ENCODE data around the gene ABCG5.

The ABCG5 gene

DNA sequence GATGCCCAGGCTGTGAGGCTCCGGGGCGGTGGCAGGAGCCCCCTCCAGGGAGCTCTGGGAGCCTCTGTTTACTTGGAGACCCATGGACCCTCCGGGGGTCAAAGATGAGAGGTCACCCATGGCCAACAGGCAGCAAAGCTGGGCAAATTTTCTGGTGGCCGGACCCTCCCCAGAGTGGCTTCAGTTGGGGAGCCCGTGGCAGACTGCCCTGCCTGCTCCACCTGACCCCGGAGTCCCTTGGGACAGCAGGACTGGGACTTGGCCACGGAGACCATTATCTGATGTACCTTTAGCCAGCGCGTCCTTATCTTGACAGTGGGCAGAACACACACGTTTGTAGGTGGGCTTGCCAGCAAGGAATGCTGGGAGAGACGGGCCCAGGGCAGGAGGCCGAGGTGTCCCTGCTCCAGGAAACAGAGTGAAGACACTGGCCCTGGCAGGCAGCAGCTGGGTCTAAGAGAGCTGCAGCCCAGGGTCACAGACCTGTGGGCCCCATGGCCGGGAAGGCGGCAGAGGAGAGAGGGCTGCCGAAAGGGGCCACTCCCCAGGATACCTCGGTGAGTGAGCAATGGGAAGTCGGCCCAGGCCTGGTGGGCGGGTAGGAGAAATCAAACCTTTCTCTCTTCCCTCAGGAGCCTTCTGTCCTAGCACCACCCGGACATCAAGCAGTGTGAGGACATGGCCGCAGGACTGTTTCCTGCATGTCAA, at the start of gene ABCG5, which contains the start of gene ABCG8:
Gene ABCG5, minus strand, starts transcription at position 280 of the 708 bp plus-strand sequence. Its CDS starts 160 bp downstream, at position 120.
Gene ABCG8, plus strand, starts transcription at position 412 of the 708 bp plus-strand sequence. Its CDS starts 83 bp downstream, at position 495.
- no peak for DNase-seq

DNA sequence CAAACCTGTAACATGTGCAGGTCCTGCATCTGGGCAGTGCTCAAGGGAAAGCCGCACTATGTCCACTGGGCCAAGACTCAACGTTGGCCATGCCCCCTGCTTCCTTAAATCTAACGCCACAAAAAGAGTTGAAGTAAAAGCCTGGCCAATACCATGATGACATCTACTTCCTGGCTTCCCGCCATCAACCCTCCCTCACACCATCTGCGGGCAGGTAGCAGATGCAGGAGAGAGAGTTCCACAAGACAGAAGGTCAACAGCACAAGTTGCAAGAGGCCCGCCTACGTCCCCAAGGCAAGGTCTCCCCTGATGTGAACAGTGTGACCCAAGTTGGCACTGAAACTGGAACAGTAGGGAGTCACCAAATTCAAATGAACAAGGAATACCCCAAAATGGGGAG, 48.5 kb upstream of the ABCG5 start:
- no peak for DNase-seq

DNA sequence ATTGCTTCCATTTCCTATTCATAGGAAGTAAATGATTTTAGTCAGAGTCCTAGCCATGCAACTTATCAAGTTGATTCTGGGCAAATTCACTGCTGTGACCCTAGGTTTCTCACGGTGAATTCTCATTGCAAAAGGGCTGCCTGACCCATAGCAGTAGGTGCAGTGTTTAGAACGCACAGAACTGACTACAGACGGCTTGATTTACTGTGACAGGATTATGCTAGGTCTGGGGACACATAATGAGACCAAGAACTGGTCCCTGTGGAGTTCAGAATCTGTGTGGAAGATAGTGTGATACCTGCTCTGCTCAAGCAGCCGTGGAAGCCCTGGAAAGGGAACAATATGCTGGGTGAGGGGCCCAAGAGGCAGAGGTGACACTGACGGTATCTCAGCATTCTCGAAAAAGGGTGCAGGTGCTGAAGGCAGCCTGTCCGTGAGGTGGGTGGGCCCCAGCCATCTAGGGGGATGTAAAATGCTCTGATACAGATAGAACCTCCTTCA, 46.5 kb upstream of the ABCG5 start:
- DNase-seq = no peak

DNA sequence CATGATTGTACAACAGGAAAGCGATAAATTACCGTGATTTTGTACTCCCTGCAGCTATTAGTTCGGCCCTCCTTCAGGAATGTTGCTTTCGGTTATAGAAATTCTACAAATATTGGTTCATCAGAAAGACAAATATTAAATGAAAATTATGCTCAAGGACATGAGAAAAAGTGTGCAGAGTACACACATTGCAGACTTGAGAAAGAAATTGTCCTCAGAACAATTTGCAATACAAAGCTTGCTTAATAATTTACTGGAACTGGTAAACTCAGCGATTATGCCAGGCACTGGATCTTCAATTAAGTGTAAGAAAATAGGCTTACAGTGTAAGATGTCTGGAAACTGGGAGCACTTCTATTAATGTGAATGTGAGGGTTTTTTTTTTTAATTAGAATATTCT, 46.0 kb upstream of the ABCG5 start:
- no peak for DNase-seq

DNA sequence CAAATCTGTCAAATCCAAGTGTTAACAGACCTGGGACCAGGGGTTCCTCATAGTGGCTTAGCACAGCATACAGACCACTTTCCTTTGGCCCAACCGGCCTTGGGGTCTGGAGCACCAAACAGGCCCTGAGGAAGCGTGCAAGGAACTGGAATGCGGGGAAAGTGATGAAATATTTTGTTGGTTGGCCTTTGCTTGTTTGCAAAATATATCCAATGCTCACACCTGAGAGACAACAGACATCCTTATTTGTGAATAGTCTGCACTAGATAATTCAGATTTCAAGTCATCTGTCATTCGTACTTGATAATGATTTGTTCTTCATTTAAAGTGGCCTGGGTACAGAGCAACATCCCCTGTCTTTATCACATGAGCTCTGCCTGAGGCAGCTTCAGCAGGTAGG, 43.7 kb upstream of the ABCG5 start:
- DNase-seq = no peak

DNA sequence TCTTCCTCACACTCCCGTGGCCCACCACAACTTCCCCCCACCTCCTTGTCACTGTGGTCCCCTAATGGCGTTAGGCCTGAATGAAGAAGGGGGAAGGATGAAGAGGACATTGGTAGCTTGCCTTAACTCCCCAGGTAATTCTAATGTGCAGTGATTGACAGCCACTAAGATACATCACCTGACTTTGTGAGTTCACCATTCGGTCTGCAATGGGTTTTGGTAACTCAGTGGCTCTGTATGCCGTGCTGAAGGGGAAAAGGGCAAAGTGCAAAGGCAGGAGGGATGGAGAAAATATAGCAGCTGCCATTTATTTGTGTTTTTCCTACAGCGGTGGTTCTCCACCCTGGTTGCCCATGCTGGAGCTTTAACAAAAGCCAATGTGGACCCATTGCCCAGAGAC, 42.3 kb upstream of the ABCG5 start:
- no peak for DNase-seq

DNA sequence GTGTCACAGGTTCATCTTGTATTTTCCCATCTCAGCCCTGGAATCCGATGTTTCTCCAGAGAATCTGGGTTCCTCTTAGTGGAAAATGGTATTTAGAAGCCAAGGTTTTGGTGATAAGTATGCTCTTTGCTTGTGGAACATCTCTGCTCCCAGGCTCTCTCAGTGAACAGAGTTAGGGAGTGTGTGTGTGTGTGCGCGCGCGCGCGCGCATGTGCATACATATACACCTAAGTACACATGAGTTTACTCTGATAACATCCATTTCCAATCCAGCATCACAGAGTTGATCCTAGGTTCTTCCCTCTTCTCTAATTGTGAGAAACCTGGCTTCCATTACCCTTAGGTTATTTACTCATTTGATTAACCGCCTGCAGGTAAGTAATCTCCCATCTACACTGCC, 41.8 kb upstream of the ABCG5 start:
- DNase-seq = no peak

DNA sequence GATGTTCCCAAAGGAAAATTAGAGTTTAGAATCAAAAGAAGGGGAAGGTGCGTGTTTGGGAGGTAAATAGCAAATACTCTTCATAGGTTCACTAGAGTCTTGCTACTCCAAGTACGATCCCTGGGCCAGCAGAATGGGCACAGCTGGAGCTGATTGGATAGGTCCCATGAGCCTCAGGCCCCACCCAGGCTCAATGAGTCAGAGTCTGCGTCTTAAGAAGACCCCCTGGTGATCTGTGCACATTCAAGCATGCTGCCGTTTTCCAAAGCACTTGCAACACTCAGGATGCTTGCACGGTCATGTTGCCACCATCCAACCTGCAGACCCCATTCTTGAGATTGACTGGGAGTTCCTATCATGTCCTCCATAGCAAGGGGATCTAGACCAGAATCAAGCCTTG, 40.6 kb upstream of the ABCG5 start:
- DNase-seq = no peak

DNA sequence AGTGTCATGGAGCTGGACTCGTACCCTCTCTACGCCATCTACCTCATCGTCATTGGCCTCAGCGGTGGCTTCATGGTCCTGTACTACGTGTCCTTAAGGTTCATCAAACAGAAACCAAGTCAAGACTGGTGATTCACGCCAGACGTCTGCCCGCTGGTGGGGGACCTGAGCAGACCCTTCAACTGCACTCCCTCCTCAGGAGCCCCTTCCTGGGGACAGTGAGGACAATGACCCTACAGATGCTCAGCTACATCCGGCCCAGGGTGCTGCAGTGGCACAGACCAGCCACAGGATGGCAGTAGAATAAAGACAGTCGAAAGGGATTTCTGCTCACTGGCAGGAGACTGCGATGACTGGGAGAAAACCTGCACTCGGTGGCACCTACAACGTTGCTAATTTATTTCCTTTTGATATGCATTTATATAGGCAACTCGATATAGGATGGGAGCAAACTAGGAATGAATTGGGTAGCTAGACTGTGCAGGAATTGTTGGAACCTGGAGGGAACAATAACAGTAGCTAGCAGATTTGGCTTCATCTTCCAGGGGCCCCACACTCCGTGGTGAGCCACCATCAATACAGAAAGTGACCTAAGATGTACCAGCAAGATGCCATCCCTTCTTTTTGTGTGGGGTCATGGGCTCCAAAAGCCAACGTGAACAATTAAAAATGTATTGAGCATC, 39.3 kb upstream of the ABCG5 start:
- DNase-seq = peak; percentile 47

DNA sequence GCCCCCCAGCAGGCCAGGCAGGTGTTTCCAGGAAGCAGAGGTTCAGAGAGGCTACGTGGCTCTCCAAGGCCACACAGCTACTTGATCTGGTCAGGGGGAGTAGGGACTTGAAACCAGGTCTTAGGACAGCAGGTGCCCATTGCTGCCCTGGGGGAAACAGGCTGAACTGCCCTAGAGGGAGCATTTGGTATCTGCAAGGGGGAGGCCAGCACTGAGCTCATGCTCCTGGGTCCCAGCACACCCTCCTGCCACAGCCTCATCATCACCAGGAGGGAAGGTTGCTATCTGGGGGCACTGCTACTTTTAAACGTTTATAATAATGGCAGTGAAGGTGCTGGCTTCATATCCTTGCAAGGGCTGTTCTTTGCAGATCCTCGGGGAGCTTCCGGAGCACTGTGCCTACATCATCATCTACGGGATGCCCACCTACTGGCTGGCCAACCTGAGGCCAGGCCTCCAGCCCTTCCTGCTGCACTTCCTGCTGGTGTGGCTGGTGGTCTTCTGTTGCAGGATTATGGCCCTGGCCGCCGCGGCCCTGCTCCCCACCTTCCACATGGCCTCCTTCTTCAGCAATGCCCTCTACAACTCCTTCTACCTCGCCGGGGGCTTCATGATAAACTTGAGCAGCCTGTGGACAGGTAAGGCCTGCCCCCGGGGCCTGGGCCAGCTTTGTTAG, 36.3 kb upstream of the ABCG5 start:
- no peak for DNase-seq

DNA sequence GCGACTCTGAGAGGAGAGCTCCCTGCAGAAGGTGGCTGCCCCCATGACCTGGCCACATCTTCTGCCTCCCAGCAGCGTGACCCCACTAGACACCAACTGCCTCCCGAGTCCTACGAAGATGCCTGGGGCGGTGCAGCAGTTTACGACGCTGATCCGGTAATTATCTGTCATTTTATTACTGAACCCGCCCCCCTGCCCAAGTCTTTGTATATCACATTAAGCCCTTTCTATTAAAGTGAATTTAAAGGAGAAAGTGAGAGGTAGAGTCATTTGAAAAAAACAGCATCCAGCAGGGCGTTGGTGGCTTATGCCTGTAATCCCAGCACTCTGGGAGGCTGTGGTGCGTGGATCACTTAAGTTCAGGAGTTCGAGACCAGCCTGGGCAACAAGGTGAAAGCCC, 33.5 kb upstream of the ABCG5 start:
- no peak for DNase-seq

DNA sequence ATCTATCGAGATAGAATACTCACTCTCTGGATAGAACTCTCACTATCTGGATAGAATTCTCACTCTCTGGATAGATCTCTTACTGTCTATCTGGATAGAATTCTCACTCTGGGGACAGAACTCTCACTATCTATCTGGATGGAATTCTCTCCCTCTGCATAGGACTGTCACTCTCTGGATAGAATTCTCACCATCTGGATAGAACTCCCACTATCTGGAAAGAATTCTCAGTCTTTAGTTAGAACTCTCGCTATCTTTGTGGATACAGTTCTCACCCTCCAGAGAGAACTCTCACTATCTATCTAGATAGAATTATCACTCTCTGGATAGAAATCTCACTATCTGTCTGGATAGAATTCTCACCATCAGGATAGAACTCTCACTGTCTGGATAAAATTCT, 16.7 kb upstream of the ABCG5 start:
- no peak for DNase-seq

DNA sequence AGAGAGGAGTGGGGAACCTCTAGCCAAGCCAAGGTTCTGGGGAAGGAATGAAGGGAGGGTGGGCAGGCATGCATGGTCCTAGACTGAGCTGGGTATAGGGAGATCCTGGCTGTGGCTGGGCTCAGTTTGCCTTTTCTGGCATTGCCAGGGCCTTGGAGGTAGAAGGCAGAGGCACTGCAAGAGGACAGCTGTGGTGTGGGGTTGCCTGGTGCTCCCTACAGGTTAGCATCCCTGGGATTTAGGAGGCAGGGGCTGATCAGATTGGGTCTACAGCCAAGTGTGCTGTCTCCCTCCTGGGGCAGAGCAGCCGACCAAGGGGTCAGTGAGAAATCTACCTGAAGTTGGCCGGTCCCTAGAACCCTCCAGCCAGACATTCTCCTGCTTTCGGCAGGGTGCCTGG, 16.0 kb upstream of the ABCG5 start:
- no peak for DNase-seq

DNA sequence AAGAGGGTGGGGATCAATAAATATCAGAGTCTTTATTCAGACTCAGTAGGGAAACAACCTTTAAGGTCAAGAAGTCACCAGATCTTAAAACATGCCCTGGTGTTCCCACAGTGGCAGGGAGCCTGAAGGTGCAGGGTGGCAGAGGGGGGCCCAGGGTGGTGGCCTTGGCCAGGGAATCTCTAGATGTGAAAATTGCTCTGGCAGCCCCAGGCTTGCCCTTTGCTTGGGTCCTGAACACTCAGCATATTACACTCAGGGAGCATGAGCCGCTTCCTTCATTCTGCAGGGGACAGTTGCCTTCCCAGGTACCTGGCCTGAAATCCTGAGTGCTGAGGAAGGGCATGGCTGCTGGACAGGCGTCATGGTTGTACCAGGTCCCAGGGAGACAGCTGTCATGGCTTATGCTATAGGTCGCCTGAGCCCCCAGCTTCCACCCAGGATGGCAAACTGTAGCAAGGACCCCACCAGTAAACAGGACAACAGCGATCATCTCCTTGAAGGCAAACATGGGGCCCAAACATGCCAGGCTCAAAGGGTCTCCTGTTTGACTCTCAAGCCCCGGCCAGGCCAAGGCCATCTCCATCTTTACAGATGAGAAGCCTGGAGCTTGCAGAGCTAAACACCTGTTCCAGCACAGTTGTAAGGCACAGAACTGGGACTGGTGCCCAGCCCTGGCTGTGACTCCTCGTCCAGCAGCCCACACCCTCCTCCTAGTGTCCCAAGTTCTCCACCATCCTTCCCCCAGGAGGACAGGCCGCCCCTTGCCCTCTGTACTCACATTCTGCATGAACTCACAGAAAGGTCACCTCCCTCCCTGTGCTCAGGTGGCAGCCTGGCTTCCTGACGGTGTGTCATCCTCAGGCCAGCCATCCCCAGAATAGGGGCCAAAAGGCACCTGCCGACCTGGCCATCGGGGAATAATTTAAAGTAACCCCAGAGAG, 14.8 kb upstream of the ABCG5 start:
- DNase-seq = no peak

DNA sequence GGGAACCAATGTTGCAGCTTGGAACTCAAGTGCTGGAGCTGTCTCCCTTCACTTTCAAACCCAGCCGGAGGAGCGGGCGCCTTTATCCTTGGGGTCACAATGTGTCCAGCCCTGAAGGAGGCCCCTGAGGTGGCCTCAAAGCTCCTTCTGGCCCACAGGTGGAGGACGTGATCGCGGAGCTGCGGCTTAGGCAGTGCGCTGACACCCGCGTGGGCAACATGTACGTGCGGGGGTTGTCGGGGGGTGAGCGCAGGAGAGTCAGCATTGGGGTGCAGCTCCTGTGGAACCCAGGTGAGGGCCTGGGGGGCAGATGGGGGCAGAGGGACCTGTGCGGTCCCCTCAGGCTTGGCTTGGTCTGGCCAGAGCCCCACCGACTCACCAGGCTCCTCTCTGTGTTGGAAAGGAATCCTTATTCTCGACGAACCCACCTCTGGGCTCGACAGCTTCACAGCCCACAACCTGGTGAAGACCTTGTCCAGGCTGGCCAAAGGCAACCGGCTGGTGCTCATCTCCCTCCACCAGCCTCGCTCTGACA, 13.6 kb upstream of the ABCG5 start:
- no peak for DNase-seq

DNA sequence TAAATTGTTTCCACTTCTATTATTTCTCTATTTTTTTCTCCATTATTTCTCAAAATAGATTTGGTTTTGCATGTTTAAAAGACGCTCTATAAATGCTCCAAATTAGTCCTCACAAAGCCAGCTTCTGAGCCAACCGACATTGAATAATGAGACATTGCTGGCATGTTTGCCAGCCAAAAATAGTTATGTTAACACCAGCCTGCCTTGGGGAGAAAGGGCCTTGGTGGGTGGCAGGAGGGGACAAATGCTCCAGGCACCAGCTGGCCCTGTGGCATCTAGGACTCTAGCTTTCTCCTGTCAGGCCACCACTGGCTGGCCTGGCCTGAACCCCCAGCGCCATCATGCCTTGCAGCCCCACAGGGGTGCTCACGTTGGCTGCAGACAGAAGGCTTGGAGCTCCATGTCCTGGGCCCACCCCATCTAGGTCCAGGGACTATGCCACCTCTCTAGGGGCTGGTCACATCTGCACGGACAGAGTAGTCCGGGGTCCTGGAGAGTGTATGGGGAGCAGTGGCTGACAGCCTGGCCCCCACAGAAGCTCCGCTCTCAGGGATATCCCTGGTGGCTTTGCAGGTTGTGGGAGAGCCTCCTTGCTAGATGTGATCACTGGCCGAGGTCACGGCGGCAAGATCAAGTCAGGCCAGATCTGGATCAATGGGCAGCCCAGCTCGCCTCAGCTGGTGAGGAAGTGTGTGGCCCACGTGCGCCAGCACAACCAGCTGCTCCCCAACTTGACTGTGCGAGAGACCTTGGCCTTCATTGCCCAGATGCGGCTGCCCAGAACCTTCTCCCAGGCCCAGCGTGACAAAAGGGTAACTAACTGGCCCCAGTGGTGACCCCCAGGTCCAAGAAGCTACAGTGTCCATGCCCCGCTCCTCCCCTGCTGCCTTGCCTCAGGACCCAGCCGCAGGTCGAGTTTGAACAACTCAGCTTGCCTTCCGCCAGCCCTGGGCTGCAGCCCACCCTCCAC, 12.7 kb upstream of the ABCG5 start:
- DNase-seq = no peak

DNA sequence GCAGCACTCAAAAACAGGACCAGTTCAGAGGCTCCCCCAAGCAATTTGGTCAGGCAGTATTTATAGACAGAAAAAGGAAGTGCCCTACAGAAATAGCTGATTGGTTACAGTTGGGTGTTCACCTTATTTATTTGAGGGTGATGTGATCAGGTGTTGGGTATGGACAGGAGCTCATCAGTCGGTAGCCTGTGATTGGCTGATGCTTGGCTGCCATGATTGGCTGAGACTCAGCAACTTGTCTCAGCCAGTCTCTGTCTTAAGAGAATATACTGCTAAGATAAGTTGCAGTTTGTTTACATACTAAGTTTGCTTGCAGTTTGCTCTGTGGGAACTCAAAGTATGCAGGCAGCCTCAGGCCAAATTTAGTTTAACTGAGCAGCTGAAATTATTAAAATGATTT, 9.6 kb upstream of the ABCG5 start:
- no peak for DNase-seq

DNA sequence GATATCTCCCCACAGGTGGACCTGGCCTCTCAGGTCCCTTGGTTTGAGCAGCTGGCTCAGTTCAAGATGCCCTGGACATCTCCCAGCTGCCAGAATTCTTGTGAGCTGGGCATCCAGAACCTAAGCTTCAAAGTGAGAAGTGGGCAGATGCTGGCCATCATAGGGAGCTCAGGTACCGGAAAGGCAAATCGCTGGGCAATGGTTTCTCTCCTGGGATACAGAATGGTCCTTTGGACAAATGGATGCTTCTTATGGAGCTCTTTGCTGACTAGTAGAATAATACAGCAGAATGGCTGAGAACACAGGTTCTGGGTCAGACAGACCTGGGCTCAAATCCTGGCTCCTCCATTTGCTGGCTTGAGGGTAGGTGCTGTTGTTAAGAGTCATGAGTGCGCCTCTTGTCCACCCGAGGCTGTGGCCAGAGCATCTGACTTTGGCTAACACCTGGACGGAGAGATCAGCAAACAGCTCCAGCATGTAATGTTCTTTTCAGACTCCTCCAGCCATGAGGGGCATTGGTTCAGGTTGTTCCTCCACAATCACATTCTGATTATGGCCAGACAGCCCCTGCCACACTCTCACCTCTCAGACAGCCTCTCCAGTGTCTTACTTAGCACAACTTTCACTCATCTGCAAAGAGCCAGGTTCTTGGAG, 7.6 kb upstream of the ABCG5 start:
- no peak for DNase-seq

DNA sequence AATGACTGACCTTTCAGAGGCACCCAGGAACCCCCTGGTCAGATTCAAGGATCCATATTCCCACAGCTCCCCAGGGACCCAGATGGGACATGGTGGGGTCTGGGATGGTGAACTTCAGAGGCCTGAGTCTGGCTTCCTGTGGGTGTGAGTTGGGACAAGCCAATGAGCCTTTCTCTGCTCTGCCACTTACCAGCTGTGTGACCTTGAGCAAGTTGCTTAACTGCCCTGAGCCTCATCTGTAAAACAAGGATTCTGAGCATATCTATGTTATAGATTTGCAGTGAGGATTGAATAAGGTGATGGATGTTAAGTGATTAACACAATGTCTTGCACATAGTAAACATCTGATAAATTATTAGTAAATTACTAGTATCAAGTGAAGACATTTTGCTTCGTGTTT, 6.5 kb upstream of the ABCG5 start:
- DNase-seq = no peak

DNA sequence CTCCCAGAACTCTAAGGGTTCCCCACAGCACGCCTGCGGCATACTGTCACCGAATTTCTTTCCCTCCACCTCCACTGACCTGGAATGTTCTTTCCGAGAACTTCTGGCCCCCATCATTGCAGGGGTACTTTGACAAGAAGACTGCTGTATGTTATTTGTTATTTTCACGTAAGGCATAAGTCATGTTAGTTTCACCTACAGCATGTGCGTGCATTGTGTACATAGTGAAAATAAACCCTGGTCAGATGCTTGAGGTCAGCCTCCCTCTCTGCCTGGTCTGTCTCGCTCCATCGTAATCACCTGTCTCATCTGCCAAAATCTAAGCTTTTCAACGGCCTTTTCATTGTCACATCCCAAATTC, 4.2 kb upstream of the ABCG5 start:
- no peak for DNase-seq

All from stimulated activated naive CD4-positive, alpha-beta T cell treated with Interleukin-2 at 50 U/mL for 16 hours (primary cell).